Measurements from ENCODE around the gene MATR3.

MATR3 gene

GRCh38 chr5:139284295-139284694, 9.2 kb upstream of the MATR3 start:
- no peak for TF ChIP-seq CTCF (conservative IDR thresholded peaks at IDR 0.05)
- H3K27ac ChIP-seq, result peak overlapping the region; percentile 10; the same call in 1 of the 2 replicates

- TF ChIP-seq CTCF (conservative IDR thresholded peaks at IDR 0.05), result no peak
- no peak overlapping the region for H3K27ac ChIP-seq
Measured at GRCh38 chr5:139285651-139286392, 7.7 kb upstream of the MATR3 start.

- no peak overlapping the region; the same call in 1 of the 2 replicates for H3K27ac ChIP-seq
- peak; percentile 55 for TF ChIP-seq CTCF (conservative IDR thresholded peaks at IDR 0.05)
Measured at GRCh38 chr5:139287890-139288635, 5.5 kb upstream of the MATR3 start.

- no peak for TF ChIP-seq CTCF (conservative IDR thresholded peaks at IDR 0.05)
- no peak overlapping the region for H3K27ac ChIP-seq
Measured at GRCh38 chr5:139291051-139291450, 2.5 kb upstream of the MATR3 start.

- peak overlapping the region; percentile 100 for H3K27ac ChIP-seq
- no peak for TF ChIP-seq CTCF (conservative IDR thresholded peaks at IDR 0.05)
Measured at GRCh38 chr5:139293202-139293506, 386 bp upstream of the MATR3 start.

- H3K27ac ChIP-seq, result peak overlapping the region; percentile 100
- peak; percentile 35; the same call in 1 of the 2 replicates for TF ChIP-seq CTCF (conservative IDR thresholded peaks at IDR 0.05)
Measured at GRCh38 chr5:139294374-139295165, 1.0 kb downstream of the MATR3 start.

Measured in VCaP (cell line).